ENCODE measurements around the gene CCDC137. TPM values are rescaled to one million over a fixed set of nuclear protein-coding genes. Genes with fewer than 3 reads are reported as not detected.

CCDC137 gene
- total RNA-seq, 1 experiment from 2014 or later: 8.1 TPM

- Histone ChIP-seq H3K27me3 (ENCODE audit: low read length) (no peaks in the 10 kb centered on the region), H3K4me2 (ENCODE audit: low read depth, low read length, poor library complexity, severe bottlenecking) (peak overlapping the region; percentile 99), H3K4me1 (ENCODE audit: low read length) (peaks cover 15% of the 10 kb centered on the region), H3K9ac (ENCODE audit: low read length) (peak overlapping the region; percentile 99), H3K9me2 (replicated peaks; ENCODE audit: insufficient read depth, low read length) (no peaks in the 10 kb centered on the region), H4K20me1 (ENCODE audit: insufficient read depth, low read depth, low read length) (peaks cover 7% of the 10 kb centered on the region; the same call in 1 of the 2 replicates), H3K4me3 (ENCODE audit: low read length) (peak overlapping the region; percentile 100), H2AFZ (ENCODE audit: low read length) (no peak overlapping the region), H3K36me3 (ENCODE audit: insufficient read depth, low read length) (no peaks in the 10 kb centered on the region; the same call in 1 of the 2 replicates), H3K9me3 (ENCODE audit: low read length) (no peaks in the 10 kb centered on the region), H3K79me2 (ENCODE audit: low read length) (peaks cover 53% of the 10 kb centered on the region), H3K27ac (ENCODE audit: low read length) (peak overlapping the region; percentile 58; the same call in 1 of the 2 replicates)
- DNase-seq: no peak
Measured at GRCh38 chr17:81635973-81636504, 30.5 kb upstream of the CCDC137 start.

GRCh38 chr17:81636505-81637288 lies 29.8 kb upstream of the CCDC137 start, which contains the start of the genes NPLOC4 and TSPAN10:
Gene NPLOC4 (minus strand): TSS chr17:81637112. CDS start chr17:81636930, 182 bp downstream.
Gene TSPAN10 (plus strand): TSS chr17:81637196. CDS start chr17:81642413, 5,217 bp downstream.
- no peaks in the 10 kb centered on the region for H3K27me3 ChIP-seq (ENCODE audit: low read length)
- H3K79me2 ChIP-seq (ENCODE audit: low read length): peaks cover 49% of the 10 kb centered on the region

DNA sequence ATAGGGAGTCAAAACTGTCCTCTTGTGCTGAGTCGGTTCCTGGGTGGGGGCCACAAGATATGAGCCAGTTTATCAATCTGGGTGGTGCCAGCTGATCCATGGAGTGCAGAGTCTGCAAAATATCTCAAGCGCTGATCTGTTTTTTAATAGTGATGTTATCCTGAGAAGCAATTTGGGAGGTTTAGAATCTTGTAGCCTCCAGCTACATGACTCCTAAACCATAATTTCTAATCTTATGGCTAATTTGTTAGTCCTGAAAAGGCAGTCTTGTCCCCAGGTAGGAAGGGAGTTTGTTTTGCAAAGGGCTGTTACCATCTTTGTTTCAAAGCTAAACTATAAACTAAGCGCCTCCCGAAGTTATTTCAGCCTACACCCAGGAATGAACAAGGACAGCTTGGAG lies 27.9 kb upstream of the CCDC137 start:
- Histone ChIP-seq H3K9ac (ENCODE audit: low read length) (no peak overlapping the region), H3K27me3 (ENCODE audit: low read length) (no peaks in the 10 kb centered on the region), H3K9me2 (replicated peaks; ENCODE audit: insufficient read depth, low read length) (no peaks in the 10 kb centered on the region)

More at GRCh38 chr17:81636505-81637288, 29.8 kb upstream of the CCDC137 start, which contains the start of the genes NPLOC4 and TSPAN10:
- Histone ChIP-seq H3K27ac (ENCODE audit: low read length) (peak within 1 kb of the TSS; percentile 58; the same call in 1 of the 2 replicates), H4K20me1 (ENCODE audit: insufficient read depth, low read depth, low read length) (peaks cover 7% of the 10 kb centered on the region; the same call in 1 of the 2 replicates), H3K4me3 (ENCODE audit: low read length) (peak within 1 kb of the TSS; percentile 100), H3K4me1 (ENCODE audit: low read length) (peaks cover 15% of the 10 kb centered on the region), H3K36me3 (ENCODE audit: insufficient read depth, low read length) (no peaks in the 10 kb centered on the region; the same call in 1 of the 2 replicates), H3K9me3 (ENCODE audit: low read length) (no peaks in the 10 kb centered on the region), H3K4me2 (ENCODE audit: low read depth, low read length, poor library complexity, severe bottlenecking) (peak within 1 kb of the TSS; percentile 99), H3K9me2 (replicated peaks; ENCODE audit: insufficient read depth, low read length) (no peaks in the 10 kb centered on the region), H2AFZ (ENCODE audit: low read length) (peak within 1 kb of the TSS; percentile 77; the same call in 1 of the 2 replicates), H3K9ac (ENCODE audit: low read length) (peak within 1 kb of the TSS; percentile 99)
- DNase-seq: peak; percentile 94

GRCh38 chr17:81640011-81640410 lies 26.5 kb upstream of the CCDC137 start:
- H3K9ac ChIP-seq (ENCODE audit: low read length): no peak overlapping the region
- DNase-seq: no peak
- peaks cover 15% of the 10 kb centered on the region for H3K4me1 ChIP-seq (ENCODE audit: low read length)
- peaks cover 7% of the 10 kb centered on the region; the same call in 1 of the 2 replicates for H4K20me1 ChIP-seq (ENCODE audit: insufficient read depth, low read depth, low read length)
- H3K4me3 ChIP-seq (ENCODE audit: low read length): no peak overlapping the region
- H3K4me2 ChIP-seq (ENCODE audit: low read depth, low read length, poor library complexity, severe bottlenecking): no peak overlapping the region
- H3K36me3 ChIP-seq (ENCODE audit: insufficient read depth, low read length): no peaks in the 10 kb centered on the region
- no peak overlapping the region for H3K27ac ChIP-seq (ENCODE audit: low read length)
- H3K79me2 ChIP-seq (ENCODE audit: low read length): peaks cover 17% of the 10 kb centered on the region
- H3K9me2 ChIP-seq (replicated peaks; ENCODE audit: insufficient read depth, low read length): no peaks in the 10 kb centered on the region
- H3K27me3 ChIP-seq (ENCODE audit: low read length): no peaks in the 10 kb centered on the region
- no peaks in the 10 kb centered on the region for H3K9me3 ChIP-seq (ENCODE audit: low read length)
- no peak overlapping the region for H2AFZ ChIP-seq (ENCODE audit: low read length)

More for the DNA sequence above, 27.9 kb upstream of the CCDC137 start:
- H2AFZ ChIP-seq (ENCODE audit: low read length): no peak overlapping the region
- H3K4me2 ChIP-seq (ENCODE audit: low read depth, low read length, poor library complexity, severe bottlenecking): no peak overlapping the region
- H3K4me3 ChIP-seq (ENCODE audit: low read length): no peak overlapping the region
- peaks cover 30% of the 10 kb centered on the region for H3K79me2 ChIP-seq (ENCODE audit: low read length)
- H3K4me1 ChIP-seq (ENCODE audit: low read length): peaks cover 15% of the 10 kb centered on the region
- no peak overlapping the region for H3K27ac ChIP-seq (ENCODE audit: low read length)
- no peaks in the 10 kb centered on the region for H3K9me3 ChIP-seq (ENCODE audit: low read length)
- no peaks in the 10 kb centered on the region for H3K36me3 ChIP-seq (ENCODE audit: insufficient read depth, low read length)
- no peak for DNase-seq
- peaks cover 7% of the 10 kb centered on the region; the same call in 1 of the 2 replicates for H4K20me1 ChIP-seq (ENCODE audit: insufficient read depth, low read depth, low read length)

- Histone ChIP-seq H3K9me2 (replicated peaks; ENCODE audit: insufficient read depth, low read length) (no peaks in the 10 kb centered on the region), H3K27ac (ENCODE audit: low read length) (no peak overlapping the region), H2AFZ (ENCODE audit: low read length) (no peak overlapping the region), H3K9ac (ENCODE audit: low read length) (no peak overlapping the region), H3K4me2 (ENCODE audit: low read depth, low read length, poor library complexity, severe bottlenecking) (no peak overlapping the region), H3K27me3 (ENCODE audit: low read length) (no peaks in the 10 kb centered on the region), H3K9me3 (ENCODE audit: low read length) (no peaks in the 10 kb centered on the region), H3K79me2 (ENCODE audit: low read length) (no peaks in the 10 kb centered on the region), H3K4me1 (ENCODE audit: low read length) (peaks cover 4% of the 10 kb centered on the region; the same call in 1 of the 2 replicates), H3K36me3 (ENCODE audit: insufficient read depth, low read length) (no peaks in the 10 kb centered on the region), H4K20me1 (ENCODE audit: insufficient read depth, low read depth, low read length) (no peaks in the 10 kb centered on the region), H3K4me3 (ENCODE audit: low read length) (no peak overlapping the region)
- no peak for DNase-seq
Measured at GRCh38 chr17:81641825-81642489, 24.6 kb upstream of the CCDC137 start.

DNA sequence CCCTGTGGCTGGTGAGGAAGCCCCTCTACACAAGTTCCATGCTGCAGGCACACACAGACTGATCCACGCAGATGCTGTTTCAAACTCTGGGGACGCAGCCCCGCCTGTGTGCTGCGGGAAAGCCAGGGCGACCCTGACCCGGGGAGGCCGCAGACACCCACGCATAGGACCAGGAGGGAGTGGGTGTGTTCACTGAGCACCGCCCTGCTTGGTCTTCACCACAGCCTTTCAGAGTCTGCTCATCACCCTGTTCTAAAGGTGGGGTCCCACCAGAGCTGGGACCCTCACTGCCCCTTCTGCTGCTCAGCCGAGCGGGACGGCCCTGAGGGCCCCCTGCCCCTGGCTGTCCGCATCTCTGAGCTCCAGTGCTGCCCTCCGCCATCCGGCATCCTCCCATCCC lies 22.0 kb upstream of the CCDC137 start:
- H2AFZ ChIP-seq (ENCODE audit: low read length): no peak overlapping the region
- no peak for DNase-seq
- no peak overlapping the region for H3K4me3 ChIP-seq (ENCODE audit: low read length)
- no peaks in the 10 kb centered on the region for H3K79me2 ChIP-seq (ENCODE audit: low read length)
- no peak overlapping the region for H3K4me2 ChIP-seq (ENCODE audit: low read depth, low read length, poor library complexity, severe bottlenecking)
- no peaks in the 10 kb centered on the region for H3K9me3 ChIP-seq (ENCODE audit: low read length)
- H3K27ac ChIP-seq (ENCODE audit: low read length): no peak overlapping the region
- no peaks in the 10 kb centered on the region for H3K36me3 ChIP-seq (ENCODE audit: insufficient read depth, low read length)
- H3K9ac ChIP-seq (ENCODE audit: low read length): no peak overlapping the region
- no peaks in the 10 kb centered on the region for H4K20me1 ChIP-seq (ENCODE audit: insufficient read depth, low read depth, low read length)
- no peaks in the 10 kb centered on the region for H3K27me3 ChIP-seq (ENCODE audit: low read length)
- H3K9me2 ChIP-seq (replicated peaks; ENCODE audit: insufficient read depth, low read length): no peaks in the 10 kb centered on the region
- no peaks in the 10 kb centered on the region for H3K4me1 ChIP-seq (ENCODE audit: low read length)

DNA sequence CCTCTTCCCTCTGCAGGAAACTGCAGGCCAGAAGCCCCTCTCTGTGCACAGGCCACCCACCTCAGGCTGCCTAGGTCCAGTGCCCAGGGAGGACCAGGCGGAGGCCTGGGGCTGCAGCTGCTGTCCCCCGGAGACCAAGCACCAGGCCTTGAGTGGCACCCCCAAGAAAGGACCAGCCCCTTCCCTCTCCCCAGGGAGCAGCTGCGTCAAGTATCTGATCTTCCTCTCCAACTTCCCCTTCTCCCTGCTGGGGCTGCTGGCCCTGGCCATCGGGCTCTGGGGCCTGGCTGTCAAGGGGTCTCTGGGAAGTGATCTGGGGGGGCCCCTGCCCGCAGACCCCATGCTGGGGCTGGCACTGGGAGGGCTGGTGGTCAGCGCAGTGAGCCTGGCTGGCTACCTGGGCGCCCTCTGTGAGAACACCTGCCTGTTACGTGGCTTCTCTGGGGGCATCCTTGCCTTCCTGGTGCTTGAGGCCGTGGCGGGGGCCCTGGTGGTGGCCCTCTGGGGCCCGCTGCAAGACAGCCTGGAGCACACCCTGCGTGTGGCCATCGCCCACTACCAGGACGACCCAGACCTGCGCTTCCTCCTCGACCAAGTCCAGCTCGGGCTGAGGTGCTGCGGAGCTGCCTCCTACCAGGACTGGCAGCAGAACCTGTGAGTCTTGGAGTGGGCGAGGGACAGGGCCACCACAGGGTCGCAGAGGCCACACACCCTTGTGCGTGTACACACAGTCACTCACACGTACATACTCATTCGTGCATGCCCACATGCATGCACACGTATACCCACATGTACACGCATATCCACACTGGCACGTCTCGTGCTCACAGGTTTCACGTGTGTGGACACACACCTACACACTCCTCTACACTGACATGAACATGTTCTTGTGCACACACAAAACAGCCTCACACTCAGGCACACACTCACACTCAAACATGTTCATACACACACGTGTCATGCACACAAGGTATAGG lies 21.3 kb upstream of the CCDC137 start:
- Histone ChIP-seq H3K4me3 (ENCODE audit: low read length) (no peak overlapping the region), H3K9ac (ENCODE audit: low read length) (no peak overlapping the region), H3K36me3 (ENCODE audit: insufficient read depth, low read length) (no peaks in the 10 kb centered on the region), H3K27me3 (ENCODE audit: low read length) (no peaks in the 10 kb centered on the region), H3K4me1 (ENCODE audit: low read length) (no peaks in the 10 kb centered on the region), H3K9me3 (ENCODE audit: low read length) (no peaks in the 10 kb centered on the region), H2AFZ (ENCODE audit: low read length) (no peak overlapping the region), H3K79me2 (ENCODE audit: low read length) (no peaks in the 10 kb centered on the region), H3K27ac (ENCODE audit: low read length) (no peak overlapping the region), H3K9me2 (replicated peaks; ENCODE audit: insufficient read depth, low read length) (no peaks in the 10 kb centered on the region), H3K4me2 (ENCODE audit: low read depth, low read length, poor library complexity, severe bottlenecking) (no peak overlapping the region), H4K20me1 (ENCODE audit: insufficient read depth, low read depth, low read length) (no peaks in the 10 kb centered on the region)
- DNase-seq: no peak
